GM19035 (cell line): ENCODE data around the gene CCDC149.

Experiments used
- ATAC-seq: cut with Tn5 transposase; IDR thresholded peaks from one replicate; pipeline ENCODE4 v1.9.1; 2021; ENCODE audit not compliant: unreplicated experiment

Gene CCDC149

GRCh38 chr4:24845132-24845531 is 67.7 kb downstream of the CCDC149 start:
- no peak for ATAC-seq

- ATAC-seq: no peak
These were observed 69.7 kb downstream of the CCDC149 start for GRCh38 chr4:24843096-24843495.

GRCh38 chr4:24842356-24842755 is 70.5 kb downstream of the CCDC149 start:
- no peak for ATAC-seq

- ATAC-seq: no peak
These were observed 71.9 kb downstream of the CCDC149 start for GRCh38 chr4:24840826-24841543.

- ATAC-seq: no peak
These were observed 72.5 kb downstream of the CCDC149 start for GRCh38 chr4:24840362-24840761.

- ATAC-seq: no peak
These were observed 75.1 kb downstream of the CCDC149 start for GRCh38 chr4:24837781-24838180.

- ATAC-seq: no peak
These were observed 75.5 kb downstream of the CCDC149 start for GRCh38 chr4:24837336-24837735.

- ATAC-seq: no peak
These were observed 76.1 kb downstream of the CCDC149 start for GRCh38 chr4:24836661-24837242.

- ATAC-seq: no peak
These were observed 77.1 kb downstream of the CCDC149 start for GRCh38 chr4:24835696-24836095.

GRCh38 chr4:24831637-24832036 is 81.2 kb downstream of the CCDC149 start:
- no peak for ATAC-seq

- no peak for ATAC-seq
These were observed 88.1 kb downstream of the CCDC149 start for GRCh38 chr4:24824720-24825119.

- ATAC-seq: no peak
These were observed 92.3 kb downstream of the CCDC149 start for GRCh38 chr4:24820541-24820940.

GRCh38 chr4:24816797-24817196 is 96.0 kb downstream of the CCDC149 start:
- no peak for ATAC-seq

GRCh38 chr4:24813732-24814131 is 99.1 kb downstream of the CCDC149 start:
- no peak for ATAC-seq

- ATAC-seq: no peak
These were observed 101.8 kb downstream of the CCDC149 start for GRCh38 chr4:24810871-24811631.

- no peak for ATAC-seq
These were observed 102.9 kb downstream of the CCDC149 start for GRCh38 chr4:24809815-24810405.

GRCh38 chr4:24809376-24809775 is 103.5 kb downstream of the CCDC149 start:
- no peak for ATAC-seq

- no peak for ATAC-seq
These were observed 103.9 kb downstream of the CCDC149 start for GRCh38 chr4:24808955-24809354.

- no peak for ATAC-seq
These were observed 104.6 kb downstream of the CCDC149 start for GRCh38 chr4:24808261-24808660.

- no peak for ATAC-seq
These were observed 105.2 kb downstream of the CCDC149 start for GRCh38 chr4:24807611-24808010.

- ATAC-seq: no peak
These were observed 106.4 kb downstream of the CCDC149 start for GRCh38 chr4:24806206-24806990.
